ENCODE data around the gene MGA.

GRCh38 chr15:41821831-41822230, 161.6 kb downstream of the MGA start:
- TF ChIP-seq CTCF (conservative IDR thresholded peaks at IDR 0.05) (no peak), EZH2 (IDR thresholded peaks at IDR 0.05; ENCODE audit: low read depth) (no peak)
